HepG2 (cell line): ENCODE measurements around the gene KRTAP19-8. TPM values are rescaled to one million over a fixed set of nuclear protein-coding genes. Genes with fewer than 3 reads are reported as not detected.

Experiments
- ARNT ChIP-seq: fragments of 450-650 bp; IDR thresholded peaks from 2 replicates; pipeline ENCODE4 v1.6.1; 2017
- BORCS8-MEF2B ChIP-seq: sonication (generic); formaldehyde crosslinking; IDR thresholded peaks from 2 replicates; pipeline ENCODE4 v1.8.0; 2022; ENCODE audit warnings: mild to moderate bottlenecking, missing genetic modification reagents
- GATA4 ChIP-seq: sonication (generic); IDR thresholded peaks from 2 replicates; pipeline ENCODE4 v1.6.1; 2016; ENCODE audit warnings: antibody characterized with exemption, low read depth, borderline replicate concordance
- HDAC1 ChIP-seq: sonication (generic); formaldehyde crosslinking; IDR thresholded peaks from 2 replicates; pipeline ENCODE4 v1.5.1; 2020; ENCODE audit warnings: mild to moderate bottlenecking, missing genetic modification reagents
- MXD4 ChIP-seq: IDR thresholded peaks from 2 replicates; pipeline ENCODE4 v1.6.1; 2016; ENCODE audit warnings: mild to moderate bottlenecking, missing biosample characterization, missing genetic modification reagents
- MXI1 ChIP-seq: IDR thresholded peaks from 3 replicates; pipeline ENCODE4 v1.6.1; 2012; ENCODE audit warnings: low read depth, low read length, inconsistent platforms, borderline replicate concordance
- NFYB ChIP-seq: sonication (generic); formaldehyde crosslinking; IDR thresholded peaks from 2 replicates; pipeline ENCODE4 v1.4.0; 2020; ENCODE audit warnings: missing genetic modification reagents
- ZNF17 ChIP-seq: sonication (generic); formaldehyde crosslinking; IDR thresholded peaks from 2 replicates; pipeline ENCODE4 v1.5.0; 2020; ENCODE audit warnings: mild to moderate bottlenecking, missing genetic modification reagents
- ZNF333 ChIP-seq: sonication (generic); formaldehyde crosslinking; IDR thresholded peaks from 2 replicates; pipeline ENCODE4 v1.4.0; 2020; ENCODE audit warnings: mild to moderate bottlenecking, missing genetic modification reagents, borderline replicate concordance
- ZSCAN12 ChIP-seq: sonication (generic); formaldehyde crosslinking; IDR thresholded peaks from 2 replicates; pipeline ENCODE4 v1.9.0; 2021; ENCODE audit warnings: mild to moderate bottlenecking, missing genetic modification reagents
- polyA plus RNA-seq, 8 experiments: library from polyadenylated mRNA; depleted of rRNA in 3 of 8; stranded (reverse) in 7 of 8; unstranded in 1 of 8; fragments of >200 nt; fragmentation: Illumina TruSeq in 4 of 8; extraction: Trizol in 4 of 8; gene quantifications; 2 replicates each; pipeline versions ENCODE4 v1.2.1 to v1.2.3, GENCODE V29; 2011 to 2016; ENCODE audit warnings: low read depth in 4 of 8, missing spikeins in 1 of 8, mixed read lengths in 1 of 8; ENCODE audit not compliant: insufficient read depth in 1 of 8
- total RNA-seq, 5 experiments: library from RNA; depleted of rRNA; stranded (reverse); fragments of >200 nt; fragmentation: Illumina TruSeq; extraction: Trizol; gene quantifications; 2 replicates each; pipeline ENCODE4 v1.2.3, GENCODE V29; 2016; ENCODE audit warnings: low read depth in 1 of 5
- TF ChIP-seq, protein P1 (sequence below): sonication (generic); formaldehyde crosslinking; conservative IDR thresholded peaks from 2 replicates; pipeline ENCODE4 v1.8.1; 2023; ENCODE audit warnings: missing genetic modification reagents
- TF ChIP-seq, protein P2 (sequence below): IDR thresholded peaks from 2 replicates; pipeline ENCODE4 v1.6.1; 2016
- TF ChIP-seq, protein P3 (sequence below): sonication (generic); formaldehyde crosslinking; IDR thresholded peaks from 2 replicates; pipeline ENCODE4 v1.8.1; 2022; ENCODE audit warnings: mild to moderate bottlenecking, missing genetic modification reagents

KRTAP19-8 gene
- total and polyA plus RNA-seq, 2 of the 13 experiments (the other 11 are each of a cell fraction or from before 2014, with no cell fraction given) = not detected

DNA sequence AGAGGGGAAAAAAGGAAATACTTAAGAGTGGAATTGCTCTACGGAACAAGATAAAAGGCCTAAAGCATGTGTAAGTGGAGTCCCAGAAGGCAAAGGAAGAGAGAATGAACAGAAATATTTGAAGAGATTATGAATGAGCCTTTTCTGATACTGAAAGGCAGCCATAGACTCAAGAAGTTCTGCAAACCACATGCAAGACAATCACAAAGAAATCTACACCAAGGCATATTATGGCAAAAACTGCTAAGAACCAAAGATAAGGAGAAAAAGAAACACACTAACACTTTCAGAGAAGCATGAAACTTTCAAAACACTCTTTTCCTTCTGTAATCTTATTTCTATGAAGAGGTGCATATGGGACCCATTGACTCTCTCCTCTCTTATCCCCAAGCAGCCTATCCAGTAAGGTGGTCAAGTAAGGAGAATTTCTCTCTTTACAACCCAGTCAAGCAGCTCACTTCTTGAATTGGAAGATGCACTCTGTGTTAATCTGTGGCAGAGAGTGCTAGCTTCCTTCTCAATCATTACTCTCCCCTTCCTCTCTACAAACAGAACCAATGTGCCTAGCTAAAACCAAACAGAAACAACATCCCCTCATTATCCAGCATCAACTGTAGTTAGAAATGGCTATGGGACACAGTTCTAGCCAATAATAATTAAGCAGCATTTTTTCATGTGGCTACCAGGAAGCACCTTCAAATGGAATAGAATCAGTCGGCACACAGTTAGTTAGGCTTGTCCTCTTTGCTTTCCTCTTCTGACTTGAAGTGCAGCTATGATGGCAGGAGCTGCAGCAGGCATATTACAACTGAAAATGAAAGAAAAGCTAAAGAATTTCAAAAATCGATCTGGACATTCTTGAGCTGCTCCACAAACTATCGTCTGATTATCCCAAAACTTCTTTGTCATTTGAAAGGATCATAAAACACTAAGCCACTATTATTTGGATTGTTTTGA is 25.9 kb downstream of the KRTAP19-8 start (continued):
- no peak for TF ChIP-seq ZNF17 (CRISPR knock-in tag)
- TF ChIP-seq, protein P1, sequence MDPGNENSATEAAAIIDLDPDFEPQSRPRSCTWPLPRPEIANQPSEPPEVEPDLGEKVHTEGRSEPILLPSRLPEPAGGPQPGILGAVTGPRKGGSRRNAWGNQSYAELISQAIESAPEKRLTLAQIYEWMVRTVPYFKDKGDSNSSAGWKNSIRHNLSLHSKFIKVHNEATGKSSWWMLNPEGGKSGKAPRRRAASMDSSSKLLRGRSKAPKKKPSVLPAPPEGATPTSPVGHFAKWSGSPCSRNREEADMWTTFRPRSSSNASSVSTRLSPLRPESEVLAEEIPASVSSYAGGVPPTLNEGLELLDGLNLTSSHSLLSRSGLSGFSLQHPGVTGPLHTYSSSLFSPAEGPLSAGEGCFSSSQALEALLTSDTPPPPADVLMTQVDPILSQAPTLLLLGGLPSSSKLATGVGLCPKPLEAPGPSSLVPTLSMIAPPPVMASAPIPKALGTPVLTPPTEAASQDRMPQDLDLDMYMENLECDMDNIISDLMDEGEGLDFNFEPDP (CRISPR knock-in tag) = no peak
- TF ChIP-seq, protein P2, sequence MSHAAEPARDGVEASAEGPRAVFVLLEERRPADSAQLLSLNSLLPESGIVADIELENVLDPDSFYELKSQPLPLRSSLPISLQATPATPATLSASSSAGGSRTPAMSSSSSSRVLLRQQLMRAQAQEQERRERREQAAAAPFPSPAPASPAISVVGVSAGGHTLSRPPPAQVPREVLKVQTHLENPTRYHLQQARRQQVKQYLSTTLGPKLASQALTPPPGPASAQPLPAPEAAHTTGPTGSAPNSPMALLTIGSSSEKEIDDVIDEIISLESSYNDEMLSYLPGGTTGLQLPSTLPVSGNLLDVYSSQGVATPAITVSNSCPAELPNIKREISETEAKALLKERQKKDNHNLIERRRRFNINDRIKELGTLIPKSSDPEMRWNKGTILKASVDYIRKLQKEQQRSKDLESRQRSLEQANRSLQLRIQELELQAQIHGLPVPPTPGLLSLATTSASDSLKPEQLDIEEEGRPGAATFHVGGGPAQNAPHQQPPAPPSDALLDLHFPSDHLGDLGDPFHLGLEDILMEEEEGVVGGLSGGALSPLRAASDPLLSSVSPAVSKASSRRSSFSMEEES (CRISPR knock-in tag) = no peak
- TF ChIP-seq ZNF333 (CRISPR knock-in tag) = no peak
- no peak for TF ChIP-seq ZSCAN12
- TF ChIP-seq HDAC1 = no peak
- TF ChIP-seq GATA4 = no peak
- no peak for TF ChIP-seq ARNT
- TF ChIP-seq MXD4 (CRISPR knock-in tag) = no peak
- TF ChIP-seq BORCS8-MEF2B (CRISPR knock-in tag) = no peak
- TF ChIP-seq, protein P3, sequence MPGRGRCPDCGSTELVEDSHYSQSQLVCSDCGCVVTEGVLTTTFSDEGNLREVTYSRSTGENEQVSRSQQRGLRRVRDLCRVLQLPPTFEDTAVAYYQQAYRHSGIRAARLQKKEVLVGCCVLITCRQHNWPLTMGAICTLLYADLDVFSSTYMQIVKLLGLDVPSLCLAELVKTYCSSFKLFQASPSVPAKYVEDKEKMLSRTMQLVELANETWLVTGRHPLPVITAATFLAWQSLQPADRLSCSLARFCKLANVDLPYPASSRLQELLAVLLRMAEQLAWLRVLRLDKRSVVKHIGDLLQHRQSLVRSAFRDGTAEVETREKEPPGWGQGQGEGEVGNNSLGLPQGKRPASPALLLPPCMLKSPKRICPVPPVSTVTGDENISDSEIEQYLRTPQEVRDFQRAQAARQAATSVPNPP (CRISPR knock-in tag) = no peak
- TF ChIP-seq MXI1 = no peak
- no peak for TF ChIP-seq NFYB
